Measurements from ENCODE around the gene NKPD1.

The NKPD1 gene

GRCh38 chr19:45160870-45161737, at the start of gene NKPD1:
Gene NKPD1 (minus strand): TSS chr19:45160982. CDS start chr19:45160150, 832 bp downstream.
- no peak within 1 kb of the TSS for H3K4me3 ChIP-seq (ENCODE audit: low read length)
- no peak for TF ChIP-seq ZNF274 (IDR thresholded peaks at IDR 0.05; ENCODE audit: low read depth, low read length)

DNA sequence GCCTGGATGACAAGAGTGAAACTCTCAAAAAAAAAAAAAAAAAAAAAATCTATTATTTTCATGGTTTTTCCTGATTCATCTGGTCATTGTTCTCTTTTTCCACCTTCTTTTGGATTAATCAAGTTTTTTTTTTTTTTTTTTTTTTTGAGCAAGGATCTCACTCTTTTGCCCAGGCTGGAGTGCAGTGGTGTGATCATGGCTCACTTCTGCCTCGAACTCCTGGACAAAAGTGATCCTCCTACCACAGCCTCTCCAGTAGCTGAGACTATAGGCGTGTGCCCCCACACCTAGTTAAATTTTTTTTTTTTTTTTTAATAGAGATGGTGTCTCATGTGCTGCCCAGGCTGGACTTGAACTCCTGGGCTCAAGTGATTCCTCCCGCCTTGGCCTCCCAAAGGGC, 45.5 kb upstream of the NKPD1 start:
- no peak for TF ChIP-seq ZNF274 (IDR thresholded peaks at IDR 0.05; ENCODE audit: low read depth, low read length)
- no peak overlapping the region for H3K4me3 ChIP-seq (ENCODE audit: low read length)

- TF ChIP-seq ZNF274 (IDR thresholded peaks at IDR 0.05; ENCODE audit: low read depth, low read length), result no peak
Observed at GRCh38 chr19:45205810-45206209, 45.0 kb upstream of the NKPD1 start.

GRCh38 chr19:45202637-45203036, 41.9 kb upstream of the NKPD1 start:
- no peak overlapping the region for H3K4me3 ChIP-seq (ENCODE audit: low read length)
- no peak for TF ChIP-seq ZNF274 (IDR thresholded peaks at IDR 0.05; ENCODE audit: low read depth, low read length)

More at GRCh38 chr19:45205810-45206209, 45.0 kb upstream of the NKPD1 start:
- no peak overlapping the region for H3K4me3 ChIP-seq (ENCODE audit: low read length)

DNA sequence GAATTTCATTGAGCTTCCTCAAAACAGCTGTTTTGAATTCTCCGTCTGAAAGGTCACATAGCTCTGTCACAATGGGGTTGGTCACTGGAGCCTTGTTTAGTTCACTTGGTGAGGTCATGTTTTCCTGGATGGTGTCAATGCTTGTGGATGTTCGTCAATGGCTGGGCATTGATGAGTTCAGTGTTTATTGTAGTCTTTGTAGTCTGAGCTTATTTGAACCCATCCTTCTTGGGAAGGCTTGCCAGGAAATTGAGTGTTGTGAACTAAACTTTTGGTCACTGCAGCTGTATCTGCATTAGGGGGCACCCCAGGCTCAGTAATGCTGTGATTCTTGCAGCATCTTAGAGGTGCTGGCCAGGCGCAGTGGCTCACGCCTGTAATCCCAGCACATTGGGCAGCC, 39.8 kb upstream of the NKPD1 start:
- H3K4me3 ChIP-seq (ENCODE audit: low read length), result no peak overlapping the region
- TF ChIP-seq ZNF274 (IDR thresholded peaks at IDR 0.05; ENCODE audit: low read depth, low read length), result no peak

GRCh38 chr19:45195764-45196163, 35.0 kb upstream of the NKPD1 start:
- no peak for TF ChIP-seq ZNF274 (IDR thresholded peaks at IDR 0.05; ENCODE audit: low read depth, low read length)
- no peak overlapping the region for H3K4me3 ChIP-seq (ENCODE audit: low read length)

- H3K4me3 ChIP-seq (ENCODE audit: low read length), result no peak overlapping the region
- TF ChIP-seq ZNF274 (IDR thresholded peaks at IDR 0.05; ENCODE audit: low read depth, low read length), result no peak
Observed at GRCh38 chr19:45191375-45191774, 30.6 kb upstream of the NKPD1 start.

GRCh38 chr19:45189971-45190370, 29.2 kb upstream of the NKPD1 start:
- TF ChIP-seq ZNF274 (IDR thresholded peaks at IDR 0.05; ENCODE audit: low read depth, low read length), result no peak
- no peak overlapping the region for H3K4me3 ChIP-seq (ENCODE audit: low read length)

- no peak overlapping the region for H3K4me3 ChIP-seq (ENCODE audit: low read length)
- TF ChIP-seq ZNF274 (IDR thresholded peaks at IDR 0.05; ENCODE audit: low read depth, low read length), result no peak
Observed at GRCh38 chr19:45187421-45188100, 26.8 kb upstream of the NKPD1 start.

- no peak for TF ChIP-seq ZNF274 (IDR thresholded peaks at IDR 0.05; ENCODE audit: low read depth, low read length)
Observed at GRCh38 chr19:45186509-45187334, 25.9 kb upstream of the NKPD1 start.

DNA sequence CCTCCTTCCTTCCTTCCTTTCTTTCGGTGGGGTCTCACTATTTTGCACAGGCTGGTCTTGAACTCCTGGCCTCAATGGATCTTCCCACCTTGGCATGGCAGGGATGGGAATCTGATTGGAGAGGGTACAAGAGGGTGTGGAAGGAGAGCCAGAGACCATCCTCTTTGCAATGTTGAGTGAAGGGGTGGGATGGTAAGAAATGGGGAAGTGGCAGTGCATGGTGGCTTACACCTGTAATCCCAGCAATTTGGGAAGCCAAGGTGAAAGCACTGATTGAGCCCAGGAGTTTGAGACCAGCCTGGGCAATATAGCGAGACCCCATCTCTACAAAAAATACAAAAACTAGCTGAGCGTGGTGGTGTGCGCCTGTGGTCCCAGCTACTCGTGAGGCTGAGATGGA, 23.3 kb upstream of the NKPD1 start:
- no peak for TF ChIP-seq ZNF274 (IDR thresholded peaks at IDR 0.05; ENCODE audit: low read depth, low read length)

More at GRCh38 chr19:45186509-45187334, 25.9 kb upstream of the NKPD1 start:
- H3K4me3 ChIP-seq (ENCODE audit: low read length), result no peak overlapping the region

DNA sequence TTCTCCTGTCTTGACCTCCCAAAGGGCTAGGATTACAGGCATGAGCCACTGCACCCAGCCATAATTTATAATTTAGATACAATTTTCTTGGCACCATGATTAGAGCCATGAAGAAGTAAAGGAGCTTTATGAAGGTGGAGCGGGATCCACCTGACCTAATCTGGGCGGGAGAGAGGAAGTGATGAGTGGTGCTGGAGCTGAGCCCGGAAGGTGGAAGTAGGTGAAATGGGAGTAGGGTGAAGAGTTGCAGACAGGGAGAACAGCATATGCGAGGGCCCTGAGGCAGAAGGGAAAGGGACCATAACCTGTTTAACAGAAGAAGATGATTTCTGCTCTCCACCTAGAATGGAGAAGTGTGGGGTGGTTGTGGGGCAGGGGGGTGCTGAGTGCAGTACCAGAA, 22.0 kb upstream of the NKPD1 start:
- TF ChIP-seq ZNF274 (IDR thresholded peaks at IDR 0.05; ENCODE audit: low read depth, low read length), result no peak

More for the DNA sequence above, 23.3 kb upstream of the NKPD1 start:
- no peak overlapping the region for H3K4me3 ChIP-seq (ENCODE audit: low read length)

GRCh38 chr19:45180936-45181335, 20.2 kb upstream of the NKPD1 start:
- no peak for TF ChIP-seq ZNF274 (IDR thresholded peaks at IDR 0.05; ENCODE audit: low read depth, low read length)
- no peak overlapping the region for H3K4me3 ChIP-seq (ENCODE audit: low read length)

More for the DNA sequence above, 22.0 kb upstream of the NKPD1 start:
- no peak overlapping the region for H3K4me3 ChIP-seq (ENCODE audit: low read length)

DNA sequence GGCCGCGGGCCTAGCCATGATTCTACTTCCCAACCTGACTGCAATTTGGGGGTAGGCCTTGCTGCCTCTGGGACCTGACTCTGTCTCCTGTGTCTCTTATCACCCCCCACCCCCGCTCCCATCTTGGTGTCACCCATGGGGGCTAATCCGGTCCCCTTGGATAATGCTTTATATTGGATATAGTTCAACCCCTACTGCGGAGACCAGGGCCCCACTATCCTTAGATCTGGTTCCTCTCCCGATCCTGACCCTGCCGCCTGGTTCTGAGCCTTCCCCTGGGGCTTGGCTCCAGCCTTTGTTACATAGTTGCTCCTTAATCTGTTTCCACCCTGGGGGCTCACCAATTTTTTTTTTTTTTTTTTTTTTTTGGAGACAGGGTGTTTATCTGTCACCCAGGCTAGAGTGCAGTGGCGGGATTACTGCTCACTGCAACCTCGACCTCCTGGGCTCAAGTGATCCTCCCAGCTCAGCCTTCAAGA, 19.1 kb upstream of the NKPD1 start:
- peak overlapping the region; percentile 68 for H3K4me3 ChIP-seq (ENCODE audit: low read length)
- TF ChIP-seq ZNF274 (IDR thresholded peaks at IDR 0.05; ENCODE audit: low read depth, low read length), result no peak
